ENCODE data around the gene PTX4.
"Not testable (repeated sequence)": the region's sequence is repeated elsewhere in the genome, so short reads cannot be mapped to it uniquely, and the experiment has no call there.

Gene PTX4

GRCh38 chr16:1477033-1477432, 11.7 kb downstream of the PTX4 start:
- H3K4me3 Mint-ChIP-seq, result no peak overlapping the region
- no peaks in the 10 kb centered on the region for H3K27me3 Mint-ChIP-seq
- H3K36me3 Mint-ChIP-seq (ENCODE audit: insufficient read depth), result peaks cover 5% of the 10 kb centered on the region
- DNase-seq (ENCODE audit: low spot score in 2 of 2) (no peak), ATAC-seq (replicated peaks; ENCODE audit: extremely low read depth, poor library complexity, severe bottlenecking) (no peak)
- H3K27ac Mint-ChIP-seq (ENCODE audit: low read depth), result no peak overlapping the region
- peaks cover 12% of the 10 kb centered on the region for H3K4me1 Mint-ChIP-seq
- H3K9me3 Mint-ChIP-seq, result no peaks in the 10 kb centered on the region

- H3K9me3 Mint-ChIP-seq, result no peaks in the 10 kb centered on the region
- peak overlapping the region; percentile 65 for H3K27ac Mint-ChIP-seq (ENCODE audit: low read depth)
- ATAC-seq (replicated peaks; ENCODE audit: extremely low read depth, poor library complexity, severe bottlenecking), result no peak
Measured at GRCh38 chr16:1475552-1476114, 13.1 kb downstream of the PTX4 start.

GRCh38 chr16:1474796-1475551, 13.8 kb downstream of the PTX4 start, which contains the start of gene CLCN7:
CLCN7 (minus strand) TSS chr16:1475028; CDS start chr16:1474974, 54 bp downstream.
- no peaks in the 10 kb centered on the region for H3K27me3 Mint-ChIP-seq
- ATAC-seq (replicated peaks; ENCODE audit: extremely low read depth, poor library complexity, severe bottlenecking) (peak; percentile 91), DNase-seq (ENCODE audit: low spot score in 2 of 2) (peak; percentile 66 to 70)
- peak within 1 kb of the TSS; percentile 65 for H3K27ac Mint-ChIP-seq (ENCODE audit: low read depth)
- H3K4me1 Mint-ChIP-seq, result peaks cover 23% of the 10 kb centered on the region
- H3K4me3 Mint-ChIP-seq, result peak within 1 kb of the TSS; percentile 72
- H3K9me3 Mint-ChIP-seq, result no peaks in the 10 kb centered on the region
- H3K36me3 Mint-ChIP-seq (ENCODE audit: insufficient read depth), result peaks cover 5% of the 10 kb centered on the region

More at GRCh38 chr16:1475552-1476114, 13.1 kb downstream of the PTX4 start:
- H3K4me3 Mint-ChIP-seq, result peak overlapping the region; percentile 72
- peaks cover 5% of the 10 kb centered on the region for H3K36me3 Mint-ChIP-seq (ENCODE audit: insufficient read depth)
- no peak for DNase-seq (ENCODE audit: low spot score in 2 of 2)
- H3K4me1 Mint-ChIP-seq, result peaks cover 18% of the 10 kb centered on the region
- H3K27me3 Mint-ChIP-seq, result no peaks in the 10 kb centered on the region

GRCh38 chr16:1474082-1474795, 14.5 kb downstream of the PTX4 start:
- Mint-ChIP-seq H3K27me3 (no peaks in the 10 kb centered on the region), H3K27ac (ENCODE audit: low read depth) (no peak overlapping the region), H3K36me3 (ENCODE audit: insufficient read depth) (peaks cover 5% of the 10 kb centered on the region), H3K4me1 (peaks cover 28% of the 10 kb centered on the region), H3K4me3 (peak overlapping the region; percentile 72), H3K9me3 (no peaks in the 10 kb centered on the region)
- DNase-seq (ENCODE audit: low spot score in 2 of 2) (no peak), ATAC-seq (replicated peaks; ENCODE audit: extremely low read depth, poor library complexity, severe bottlenecking) (no peak)

- no peak for DNase-seq (ENCODE audit: low spot score in 2 of 2)
- Mint-ChIP-seq H3K27ac (ENCODE audit: low read depth) (peak overlapping the region; percentile 22), H3K4me1 (peaks cover 28% of the 10 kb centered on the region), H3K4me3 (peak overlapping the region; percentile 40), H3K36me3 (ENCODE audit: insufficient read depth) (peaks cover 5% of the 10 kb centered on the region), H3K9me3 (no peaks in the 10 kb centered on the region), H3K27me3 (no peaks in the 10 kb centered on the region)
- no peak for ATAC-seq (replicated peaks; ENCODE audit: extremely low read depth, poor library complexity, severe bottlenecking)
Measured at GRCh38 chr16:1472974-1473373, 15.8 kb downstream of the PTX4 start.

GRCh38 chr16:1471569-1472194, 17.1 kb downstream of the PTX4 start:
- H3K4me1 Mint-ChIP-seq, result peaks cover 37% of the 10 kb centered on the region
- H3K27ac Mint-ChIP-seq (ENCODE audit: low read depth), result peak overlapping the region; percentile 29
- peaks cover 3% of the 10 kb centered on the region for H3K36me3 Mint-ChIP-seq (ENCODE audit: insufficient read depth)
- no peak overlapping the region for H3K4me3 Mint-ChIP-seq
- no peak for DNase-seq (ENCODE audit: low spot score in 2 of 2)
- ATAC-seq (replicated peaks; ENCODE audit: extremely low read depth, poor library complexity, severe bottlenecking), result no peak
- H3K27me3 Mint-ChIP-seq, result no peaks in the 10 kb centered on the region
- no peaks in the 10 kb centered on the region for H3K9me3 Mint-ChIP-seq

GRCh38 chr16:1470481-1471251, 18.1 kb downstream of the PTX4 start:
- ATAC-seq (replicated peaks; ENCODE audit: extremely low read depth, poor library complexity, severe bottlenecking) (no peak), DNase-seq (ENCODE audit: low spot score in 2 of 2) (no peak)
- no peaks in the 10 kb centered on the region for H3K9me3 Mint-ChIP-seq
- H3K4me3 Mint-ChIP-seq, result no peak overlapping the region
- H3K36me3 Mint-ChIP-seq (ENCODE audit: insufficient read depth), result peaks cover 3% of the 10 kb centered on the region
- H3K4me1 Mint-ChIP-seq, result peaks cover 37% of the 10 kb centered on the region
- no peak overlapping the region for H3K27ac Mint-ChIP-seq (ENCODE audit: low read depth)
- no peaks in the 10 kb centered on the region for H3K27me3 Mint-ChIP-seq

GRCh38 chr16:1469693-1470201, 19.0 kb downstream of the PTX4 start:
- DNase-seq (ENCODE audit: low spot score in 2 of 2) (no peak), ATAC-seq (replicated peaks; ENCODE audit: extremely low read depth, poor library complexity, severe bottlenecking) (no peak)
- Mint-ChIP-seq H3K4me3 (no peak overlapping the region), H3K9me3 (no peaks in the 10 kb centered on the region), H3K36me3 (ENCODE audit: insufficient read depth) (peaks cover 6% of the 10 kb centered on the region), H3K4me1 (peaks cover 37% of the 10 kb centered on the region), H3K27ac (ENCODE audit: low read depth) (no peak overlapping the region), H3K27me3 (no peaks in the 10 kb centered on the region)

GRCh38 chr16:1469141-1469540, 19.6 kb downstream of the PTX4 start:
- H3K27me3 Mint-ChIP-seq; DNase-seq (ENCODE audit: low spot score in 2 of 2); H3K4me3 Mint-ChIP-seq; H3K27ac Mint-ChIP-seq (ENCODE audit: low read depth); H3K9me3 Mint-ChIP-seq; ATAC-seq (replicated peaks; ENCODE audit: extremely low read depth, poor library complexity, severe bottlenecking); H3K36me3 Mint-ChIP-seq (ENCODE audit: insufficient read depth): not testable (repeated sequence)
- H3K4me1 Mint-ChIP-seq, result peaks cover 37% of the 10 kb centered on the region

GRCh38 chr16:1468426-1468810, 20.3 kb downstream of the PTX4 start:
- DNase-seq (ENCODE audit: low spot score in 2 of 2) (no peak), ATAC-seq (replicated peaks; ENCODE audit: extremely low read depth, poor library complexity, severe bottlenecking) (no peak)
- Mint-ChIP-seq H3K9me3 (no peaks in the 10 kb centered on the region), H3K27me3 (no peaks in the 10 kb centered on the region), H3K27ac (ENCODE audit: low read depth) (no peak overlapping the region), H3K4me1 (peaks cover 37% of the 10 kb centered on the region), H3K36me3 (ENCODE audit: insufficient read depth) (peaks cover 2% of the 10 kb centered on the region), H3K4me3 (no peak overlapping the region)

GRCh38 chr16:1466968-1467521, 21.7 kb downstream of the PTX4 start:
- H3K36me3 Mint-ChIP-seq (ENCODE audit: insufficient read depth), result peaks cover 2% of the 10 kb centered on the region
- DNase-seq (ENCODE audit: low spot score in 2 of 2), result no peak
- H3K27me3 Mint-ChIP-seq, result no peaks in the 10 kb centered on the region
- ATAC-seq (replicated peaks; ENCODE audit: extremely low read depth, poor library complexity, severe bottlenecking), result no peak
- peaks cover 26% of the 10 kb centered on the region for H3K4me1 Mint-ChIP-seq
- H3K27ac Mint-ChIP-seq (ENCODE audit: low read depth), result no peak overlapping the region
- H3K4me3 Mint-ChIP-seq, result no peak overlapping the region
- no peaks in the 10 kb centered on the region for H3K9me3 Mint-ChIP-seq

Data from central memory CD8-positive, alpha-beta T cell (primary cell).